ENCODE measurements around the gene CMTR1.

GRCh38 chr6:37525460-37526357, 92.7 kb downstream of the CMTR1 start:
- TF ChIP-seq POLR2A (IDR thresholded peaks at IDR 0.05) (no peak), CTCF (IDR thresholded peaks at IDR 0.05 in 8 of 11, conservative IDR thresholded peaks at IDR 0.05 in 3 of 11) (no peak)

All from spleen (tissue), 7 donors.